HG03103 (cell line): Measurements from ENCODE around the gene HUNK.

Experiments
- ATAC-seq: cut with Tn5 transposase; IDR thresholded peaks from one replicate; pipeline ENCODE4 v1.9.1; 2021; ENCODE audit warnings: low read depth; ENCODE audit not compliant: unreplicated experiment

HUNK gene

GRCh38 chr21:31915566-31915965 lies 42.7 kb downstream of the HUNK start:
- ATAC-seq, result no peak

DNA sequence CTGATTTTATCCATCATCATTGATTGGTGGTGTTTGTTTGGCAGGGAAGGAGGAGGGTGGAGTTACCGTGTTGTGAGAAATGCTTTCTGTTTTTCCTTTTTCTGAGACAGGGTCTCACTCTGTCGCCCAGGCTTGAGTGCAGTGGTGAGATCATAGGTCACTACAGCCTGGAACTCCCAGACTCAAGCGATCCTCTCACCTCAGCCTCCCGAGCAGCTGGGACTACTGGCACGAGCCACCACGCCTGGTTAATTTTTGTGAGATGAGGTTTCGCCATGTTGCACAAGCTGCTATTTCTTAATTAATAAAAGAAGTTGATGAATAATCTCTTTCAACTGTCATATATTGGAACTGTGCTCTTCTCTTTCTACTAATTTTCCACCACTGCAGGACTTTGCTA lies 44.3 kb downstream of the HUNK start:
- no peak for ATAC-seq

- ATAC-seq, result no peak
Observed at GRCh38 chr21:31918250-31918775, 45.5 kb downstream of the HUNK start.

- no peak for ATAC-seq
Observed at GRCh38 chr21:31920275-31920674, 47.5 kb downstream of the HUNK start.

DNA sequence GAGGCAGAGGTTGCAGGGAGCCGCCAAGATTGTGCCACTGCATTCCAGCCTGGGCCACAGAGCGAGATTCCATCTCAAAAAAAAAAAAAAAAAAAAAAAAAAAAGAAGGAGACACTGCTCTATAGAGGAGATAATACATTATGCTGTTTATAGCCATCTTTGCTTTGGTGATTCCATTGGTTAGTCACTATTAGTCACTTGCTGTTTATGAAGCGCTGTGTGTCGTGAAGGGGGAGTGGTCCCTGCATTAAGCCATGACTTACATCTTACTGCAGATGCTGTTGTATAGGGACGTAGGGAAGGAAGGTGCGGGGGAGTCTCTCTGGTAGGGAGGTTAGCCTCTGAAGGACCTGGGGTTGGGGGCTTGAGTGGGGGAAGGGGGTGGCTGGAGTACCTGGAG lies 48.3 kb downstream of the HUNK start:
- no peak for ATAC-seq

DNA sequence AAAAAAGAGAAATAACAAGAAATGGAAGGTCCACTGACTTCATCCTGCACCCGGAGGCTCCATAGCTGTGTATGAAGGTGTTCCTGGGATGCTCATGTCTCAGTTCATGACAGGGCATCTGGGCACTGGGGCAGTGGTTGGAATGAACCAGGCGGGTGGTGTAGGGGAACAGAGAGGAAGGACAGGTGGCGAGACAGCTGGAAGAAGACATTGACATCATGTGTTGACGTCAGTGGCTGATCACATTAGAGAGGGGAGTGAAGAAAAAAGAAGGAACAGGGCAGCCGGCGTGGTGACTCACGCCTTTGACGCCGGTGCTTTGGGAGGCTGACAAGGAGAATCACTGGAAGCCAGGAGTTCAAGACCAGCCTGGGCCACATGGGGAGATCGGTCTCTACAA lies 50.1 kb downstream of the HUNK start:
- ATAC-seq, result no peak

- no peak for ATAC-seq
Observed at GRCh38 chr21:31923756-31924155, 50.9 kb downstream of the HUNK start.

DNA sequence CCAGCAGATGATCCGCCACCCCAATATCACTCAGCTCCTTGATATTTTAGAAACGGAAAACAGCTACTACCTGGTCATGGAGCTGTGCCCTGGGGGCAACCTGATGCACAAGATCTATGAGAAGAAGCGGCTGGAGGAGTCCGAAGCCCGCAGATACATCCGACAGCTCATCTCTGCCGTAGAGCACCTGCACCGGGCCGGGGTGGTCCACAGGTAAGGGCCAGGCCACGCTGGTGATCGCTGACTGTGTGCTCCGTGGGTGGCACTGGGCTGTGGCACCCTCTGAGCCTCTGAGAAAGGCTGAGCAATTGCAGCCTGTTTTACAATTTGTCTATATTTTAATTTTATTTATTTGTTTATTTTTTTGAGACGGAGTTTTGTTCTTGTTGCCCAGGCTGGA lies 51.7 kb downstream of the HUNK start:
- no peak for ATAC-seq

DNA sequence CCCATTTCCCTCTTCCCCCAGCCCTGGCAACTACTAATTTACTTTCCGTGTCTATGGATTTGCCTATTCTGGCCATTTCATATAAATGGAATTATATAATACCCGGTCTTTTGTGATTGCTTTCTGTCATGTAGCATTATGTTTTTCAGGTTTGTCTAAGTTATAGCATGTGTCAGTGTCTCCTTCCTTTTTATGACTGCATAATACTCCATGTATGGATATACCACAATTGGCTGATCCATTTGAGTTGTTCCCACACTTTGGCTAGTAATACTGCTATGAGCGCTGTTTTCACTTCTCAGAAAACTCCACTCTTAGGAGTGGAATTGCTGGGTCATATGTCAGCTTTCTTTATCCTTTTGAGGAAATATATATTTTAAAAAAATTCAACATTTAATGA lies 53.7 kb downstream of the HUNK start:
- no peak for ATAC-seq

GRCh38 chr21:31927689-31928353 lies 55.0 kb downstream of the HUNK start:
- no peak for ATAC-seq

DNA sequence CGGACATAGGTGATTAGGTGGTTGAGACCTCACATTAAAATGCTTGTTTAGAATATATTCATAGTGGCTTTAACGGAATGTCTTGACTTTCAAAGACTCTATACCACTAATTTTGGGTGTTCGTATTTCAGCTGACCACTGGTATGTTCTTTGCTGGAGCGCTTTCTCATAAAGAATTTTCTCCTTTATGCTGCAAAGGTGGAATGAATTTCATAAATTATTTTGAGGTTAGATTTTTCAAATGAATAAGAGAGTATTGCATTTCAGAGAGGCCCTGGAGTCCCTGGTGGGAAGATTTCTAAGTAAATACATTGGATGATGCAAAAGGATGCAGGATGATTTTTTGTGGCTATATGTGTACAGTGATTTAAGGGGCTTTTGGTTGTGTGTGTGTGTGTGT lies 55.8 kb downstream of the HUNK start:
- ATAC-seq, result no peak

GRCh38 chr21:31929548-31929947 lies 56.7 kb downstream of the HUNK start:
- no peak for ATAC-seq

- no peak for ATAC-seq
Observed at GRCh38 chr21:31930001-31930400, 57.2 kb downstream of the HUNK start.

DNA sequence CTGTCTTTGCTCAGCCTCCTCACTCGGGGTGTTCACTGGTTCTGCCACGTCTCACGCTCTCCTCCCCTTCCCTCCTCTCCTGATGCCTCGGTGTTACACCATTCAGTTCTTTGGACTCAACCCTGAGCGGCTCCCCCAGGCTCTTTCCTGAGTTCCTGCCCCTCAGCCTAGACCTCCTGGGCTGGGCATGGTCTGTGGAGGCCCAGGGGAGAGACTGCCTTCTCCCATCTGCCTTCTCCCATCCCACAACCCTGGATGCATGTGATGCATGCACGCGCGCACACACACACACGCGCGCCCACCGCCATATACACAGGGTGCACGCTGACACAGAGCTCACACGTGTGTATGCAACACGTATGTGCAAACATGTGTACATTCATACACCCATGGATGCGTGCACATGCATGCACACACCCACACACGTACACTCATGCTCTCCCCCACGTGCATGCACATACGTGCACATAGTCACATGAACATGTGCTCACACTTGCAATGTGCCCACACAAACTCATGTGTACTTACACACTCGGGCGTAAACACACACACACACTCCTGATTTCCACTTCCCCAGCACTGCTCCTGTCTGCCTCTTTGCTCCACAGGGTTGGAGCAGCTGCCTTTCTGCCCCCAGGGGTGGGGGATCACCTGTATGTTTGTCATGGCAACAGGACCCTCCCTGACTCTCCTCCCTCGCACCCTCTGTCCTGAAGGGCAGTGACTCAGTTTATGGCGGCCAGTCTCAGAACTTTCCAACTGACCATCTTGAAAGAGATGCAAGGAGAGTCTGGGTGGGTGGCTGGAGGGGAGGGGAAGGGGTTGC lies 59.0 kb downstream of the HUNK start:
- no peak for ATAC-seq

- no peak for ATAC-seq
Observed at GRCh38 chr21:31932470-31932764, 59.6 kb downstream of the HUNK start.

DNA sequence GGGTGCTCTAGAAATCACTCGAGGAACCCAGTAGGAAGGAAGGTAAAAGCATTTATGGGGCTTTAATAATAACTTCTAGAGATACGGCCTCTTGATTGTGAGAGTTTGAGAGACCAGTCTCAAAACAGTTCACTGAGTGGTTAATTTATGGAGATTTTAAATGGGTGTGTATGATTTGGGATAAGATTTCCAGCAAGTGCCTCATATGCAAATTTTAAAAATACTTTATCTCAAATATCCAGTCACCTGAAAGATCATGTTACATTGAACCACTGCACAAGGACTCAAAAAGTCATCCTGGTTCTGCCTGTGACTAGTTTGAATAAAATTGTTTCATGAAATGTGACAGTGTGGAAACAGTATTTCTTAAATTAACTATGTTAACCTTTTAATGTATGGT lies 64.5 kb downstream of the HUNK start:
- no peak for ATAC-seq

DNA sequence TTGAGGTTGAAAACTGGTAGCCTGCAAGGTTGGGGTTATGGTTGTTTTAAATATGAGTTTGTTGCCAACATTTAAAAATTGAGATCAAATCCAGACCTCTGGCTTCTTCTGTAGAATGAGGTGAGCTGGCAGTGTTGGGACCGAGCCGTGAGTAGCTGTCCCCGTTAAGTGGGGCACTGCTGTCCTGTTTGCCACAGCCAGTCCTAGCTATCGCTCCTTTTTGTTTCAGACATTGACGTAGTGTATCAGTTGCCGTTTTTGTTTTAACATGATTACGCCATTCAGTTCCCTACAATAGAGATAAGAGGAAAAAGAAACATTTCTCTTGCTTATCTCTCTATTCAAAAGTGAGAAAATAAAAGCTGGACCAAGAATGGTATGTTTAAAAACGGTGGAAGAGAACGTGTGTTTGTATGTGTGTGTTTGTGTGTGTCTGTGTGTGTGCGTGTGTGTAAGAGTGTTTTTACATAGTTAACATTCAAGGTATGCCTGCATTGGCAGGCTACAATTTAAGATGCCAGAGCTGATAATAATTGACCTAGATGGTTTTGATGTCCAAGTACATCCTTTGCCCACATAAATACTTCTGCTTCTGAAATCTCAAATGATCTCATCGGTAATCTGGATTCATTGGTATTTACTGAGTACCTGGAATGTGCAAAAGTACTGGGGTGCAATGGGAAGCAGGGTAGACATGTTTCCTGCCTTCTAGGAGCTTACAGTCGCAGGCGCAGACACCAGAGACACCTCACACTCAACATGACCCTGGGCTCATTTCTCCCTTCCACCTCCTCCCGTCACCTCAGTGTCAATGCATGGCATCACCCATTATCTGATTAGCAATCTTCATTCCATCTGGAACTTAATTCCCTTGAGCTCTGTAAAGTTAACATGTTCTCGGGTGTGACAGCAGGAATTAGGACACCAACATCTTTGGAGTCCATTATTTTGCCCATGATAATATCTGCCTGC lies 65.8 kb downstream of the HUNK start:
- no peak for ATAC-seq

DNA sequence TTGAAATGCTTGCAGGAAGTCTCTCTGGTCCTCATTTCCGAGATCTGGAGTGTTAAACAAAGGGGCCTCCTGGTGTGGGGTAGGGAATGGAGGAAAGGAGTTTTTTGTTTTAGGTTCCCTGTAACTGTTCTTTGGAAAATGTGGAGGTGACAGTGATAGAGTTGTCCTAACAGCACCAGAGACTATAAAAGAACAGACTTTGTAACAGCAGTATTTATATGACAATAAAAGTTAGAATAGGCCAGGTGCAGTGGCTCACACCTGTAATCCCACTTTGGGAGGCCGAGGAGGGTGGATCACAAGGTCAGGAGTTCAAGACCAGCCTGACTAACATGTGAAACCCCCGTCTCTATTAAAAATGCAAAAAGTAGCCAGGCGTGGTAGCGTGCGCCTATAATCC lies 68.9 kb downstream of the HUNK start:
- no peak for ATAC-seq

DNA sequence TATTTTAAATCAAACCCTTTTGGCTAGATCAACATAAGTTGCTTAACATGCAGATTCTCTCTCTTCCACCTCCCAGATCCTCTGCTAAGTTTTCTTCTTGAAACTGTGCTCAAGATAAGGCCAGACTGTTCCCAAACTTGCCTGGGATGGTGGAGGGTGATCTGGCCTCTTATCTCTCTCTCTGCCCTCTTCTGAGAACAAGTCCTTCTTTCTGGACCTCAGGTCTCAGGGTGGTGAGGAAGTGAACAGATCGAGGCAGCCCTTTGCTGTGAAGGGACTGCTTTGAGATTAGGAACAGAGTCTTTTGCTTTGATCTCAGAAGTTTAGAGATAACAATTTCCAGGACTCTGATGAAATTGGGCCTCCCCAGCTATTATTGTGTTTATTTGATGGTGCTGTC lies 70.7 kb downstream of the HUNK start:
- no peak for ATAC-seq

DNA sequence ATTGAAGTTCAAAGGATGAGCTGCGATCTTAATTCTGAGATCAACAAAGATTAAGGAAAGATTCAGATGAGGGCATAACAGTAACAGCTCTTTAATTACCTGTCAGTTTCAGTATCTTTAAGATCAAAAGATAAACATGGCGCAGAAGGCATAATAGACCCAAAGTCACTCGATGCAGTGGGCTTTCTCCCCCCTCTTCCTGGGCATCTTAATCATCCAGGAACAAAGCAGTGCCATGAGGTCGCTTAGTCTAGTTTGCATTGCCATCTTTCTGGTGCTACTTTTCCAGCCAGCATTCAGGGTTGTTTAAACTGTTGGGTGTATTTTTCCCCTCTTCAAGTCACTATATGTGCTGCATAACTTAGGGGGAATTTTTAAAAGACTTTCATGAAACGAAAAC lies 72.3 kb downstream of the HUNK start:
- ATAC-seq, result no peak

DNA sequence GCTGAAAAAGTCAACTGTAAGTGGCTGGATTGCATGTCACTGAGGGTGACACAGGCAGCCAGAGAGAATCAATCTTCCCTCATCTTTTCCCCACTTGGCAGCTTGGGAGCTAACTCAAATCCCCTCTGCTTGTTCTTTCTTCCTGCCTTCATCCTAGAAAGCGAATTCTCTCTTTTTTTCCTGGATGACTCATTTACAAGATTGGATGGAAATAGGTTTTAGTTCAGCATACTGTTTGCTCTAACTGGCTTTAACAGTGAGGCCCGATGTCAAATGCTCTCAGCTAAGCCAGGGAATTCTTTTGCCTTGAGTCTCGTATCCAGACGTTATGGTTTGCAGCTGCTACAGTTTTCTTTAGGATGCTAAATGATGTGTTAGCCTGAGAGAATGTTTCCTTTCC lies 72.7 kb downstream of the HUNK start:
- no peak for ATAC-seq
